GM12878 (cell line): ENCODE results near the gene SH3BGRL3. TPM values are rescaled to one million over a fixed set of nuclear protein-coding genes. Genes with fewer than 3 reads are reported as not detected.
A peak's percentile ranks its signal among the peaks of the same experiment; 100 is the strongest.

Source experiments
- BHLHE40 ChIP-seq, 2 experiments: fragments of 450-650 bp in 1 of 2; IDR thresholded peaks; 2 replicates each; pipeline ENCODE4 v1.6.1; 2011 to 2017; ENCODE audit warnings: low read depth in 2 of 2, borderline replicate concordance in 1 of 2, improper control_type of control experiment in 1 of 2, low read length in 1 of 2, mild to moderate bottlenecking in 1 of 2
- BRCA1 ChIP-seq: IDR thresholded peaks from 2 replicates; pipeline ENCODE4 v1.6.1; 2011; ENCODE audit warnings: low read depth, low read length, improper control_type of control experiment
- CBX5 ChIP-seq: sonication (generic); IDR thresholded peaks from 2 replicates; pipeline ENCODE4 v1.6.1; 2016; ENCODE audit warnings: low read depth, moderate library complexity, mild to moderate bottlenecking, inconsistent platforms
- CREM ChIP-seq: IDR thresholded peaks from 2 replicates; pipeline ENCODE4 v1.6.1; 2014; ENCODE audit warnings: antibody characterized with exemption, low read depth
- EGR1 ChIP-seq, 2 experiments: IDR thresholded peaks; 1 replicate in 1 of 2; 2 replicates in 1 of 2; pipeline ENCODE4 v1.6.1; 2011 to 2012; ENCODE audit warnings: low read depth in 2 of 2, low read length in 2 of 2, borderline replicate concordance in 1 of 2, mild to moderate bottlenecking in 1 of 2, moderate library complexity in 1 of 2
- EP300 ChIP-seq, 2 experiments: fragments of 150-350 bp in 1 of 2; IDR thresholded peaks; 2 replicates each; pipeline ENCODE4 v1.6.1; 2011 to 2012; ENCODE audit warnings: low read depth in 2 of 2, low read length in 2 of 2, borderline replicate concordance in 1 of 2, improper control_type of control experiment in 1 of 2, inconsistent platforms in 1 of 2; ENCODE audit not compliant: control insufficient read depth in 1 of 2
- FOS ChIP-seq: IDR thresholded peaks from 3 replicates; pipeline ENCODE4 v1.6.1; 2011; ENCODE audit warnings: borderline replicate concordance; ENCODE audit not compliant: insufficient read length; ENCODE audit errors: extremely low read depth
- HDGF ChIP-seq: fragments of 450-650 bp; IDR thresholded peaks from 2 replicates; pipeline ENCODE4 v1.6.1; 2016; ENCODE audit warnings: antibody characterized with exemption
- KDM1A ChIP-seq: fragments of 200-600 bp; sonication (generic); IDR thresholded peaks from 2 replicates; pipeline ENCODE4 v1.6.1; 2016; ENCODE audit warnings: borderline replicate concordance
- MEF2A ChIP-seq: IDR thresholded peaks from 2 replicates; pipeline ENCODE4 v1.6.1; 2011; ENCODE audit warnings: low read depth, mild to moderate bottlenecking, low read length, moderate library complexity; ENCODE audit not compliant: insufficient read depth
- MEF2B ChIP-seq: fragments of 450-650 bp; IDR thresholded peaks from 2 replicates; pipeline ENCODE4 v1.6.1; 2018; ENCODE audit warnings: mild to moderate bottlenecking, moderate library complexity; ENCODE audit not compliant: partially characterized antibody, poor library complexity, severe bottlenecking
- NFIC ChIP-seq: IDR thresholded peaks from 2 replicates; pipeline ENCODE4 v1.6.1; 2012; ENCODE audit warnings: low read depth, mild to moderate bottlenecking, inconsistent platforms, low read length, moderate library complexity
- NFYA ChIP-seq: IDR thresholded peaks from 2 replicates; pipeline ENCODE4 v1.6.1; 2011; ENCODE audit warnings: low read depth, mild to moderate bottlenecking, low read length, improper control_type of control experiment, borderline replicate concordance
- NFYB ChIP-seq: IDR thresholded peaks from 2 replicates; pipeline ENCODE4 v1.6.1; 2011; ENCODE audit warnings: low read depth, mild to moderate bottlenecking, low read length, improper control_type of control experiment, moderate library complexity; ENCODE audit not compliant: insufficient read depth
- POLR2AphosphoS2 ChIP-seq: IDR thresholded peaks from 2 replicates; pipeline ENCODE4 v1.6.1; 2011; ENCODE audit warnings: low read depth, mild to moderate bottlenecking, low read length, improper control_type of control experiment, moderate library complexity
- RAD51 ChIP-seq: fragments of 450-650 bp; IDR thresholded peaks from 2 replicates; pipeline ENCODE4 v1.6.1; 2016; ENCODE audit warnings: moderate library complexity, mild to moderate bottlenecking, inconsistent platforms
- RBBP5 ChIP-seq: fragments of 200-600 bp; sonication (generic); conservative IDR thresholded peaks from 2 replicates; pipeline ENCODE4 v1.6.1; 2016
- RELA ChIP-seq: fragments of 450-650 bp; IDR thresholded peaks from 2 replicates; pipeline ENCODE4 v1.8.0; 2014; ENCODE audit warnings: borderline replicate concordance; ENCODE audit not compliant: partially characterized antibody
- SP1 ChIP-seq: IDR thresholded peaks from one replicate; pipeline ENCODE4 v1.6.1; 2011; ENCODE audit warnings: low read depth, low read length
- SREBF2 ChIP-seq: IDR thresholded peaks from 2 replicates; pipeline ENCODE4 v1.6.1; 2012; ENCODE audit warnings: mild to moderate bottlenecking, low read length
- SUZ12 ChIP-seq: fragments of 200-600 bp; sonication (generic); IDR thresholded peaks from one replicate; pipeline ENCODE4 v1.6.1; 2018; ENCODE audit warnings: antibody characterized with exemption, mild to moderate bottlenecking; ENCODE audit not compliant: unreplicated experiment
- TBL1XR1 ChIP-seq: IDR thresholded peaks from 2 replicates; pipeline ENCODE4 v1.6.1; 2012; ENCODE audit warnings: low read depth, low read length, improper control_type of control experiment
- TCF12 ChIP-seq: IDR thresholded peaks from 2 replicates; pipeline ENCODE4 v1.6.1; 2011; ENCODE audit warnings: low read depth, mild to moderate bottlenecking, low read length
- polyA plus RNA-seq, 11 experiments: library from polyadenylated mRNA; depleted of rRNA in 4 of 11; unstranded in 6 of 11; stranded (reverse) in 5 of 11; fragments of >200 nt; fragmentation: Nextera tagmentation in 4 of 11; fragmentation: Illumina TruSeq in 1 of 11; extraction: Ambion mirVana in 4 of 11; extraction: Trizol in 1 of 11; gene quantifications; 1 replicate in 1 of 11; 2 replicates in 10 of 11; pipeline versions ENCODE4 v1.2.1 to v1.2.3, GENCODE V29; 2011 to 2016; ENCODE audit warnings: inconsistent platforms in 2 of 11, missing spikeins in 2 of 11, low read depth in 1 of 11
- total RNA-seq, 4 experiments: library from RNA; depleted of rRNA in 3 of 4; stranded (reverse); fragments of >200 nt in 3 of 4; fragmentation: Illumina TruSeq in 1 of 4; extraction: Trizol in 1 of 4; gene quantifications; 2 replicates each; pipeline versions ENCODE4 v1.2.1 to v1.2.3, GENCODE V29; 2013 to 2021
- TF ChIP-seq, protein P1 (sequence below): fragments of 450-650 bp; IDR thresholded peaks from 2 replicates; pipeline ENCODE4 v1.6.1; 2018; ENCODE audit warnings: mild to moderate bottlenecking, low read depth, moderate library complexity; ENCODE audit not compliant: partially characterized antibody
- TF ChIP-seq, protein P2 (sequence below): IDR thresholded peaks from 2 replicates; pipeline ENCODE4 v1.6.1; 2011; ENCODE audit warnings: low read depth, mild to moderate bottlenecking, low read length, moderate library complexity, borderline replicate concordance; ENCODE audit errors: extremely low read depth
- TF ChIP-seq, protein P3 (sequence below): IDR thresholded peaks from 2 replicates; pipeline ENCODE4 v1.6.1; 2011; ENCODE audit warnings: low read depth, low read length, improper control_type of control experiment, borderline replicate concordance

SH3BGRL3 gene
- total and polyA plus RNA-seq, 10 of the 15 experiments (the other 5 are each of a cell fraction or from before 2014, with no cell fraction given) = 39.7 to 390 (median 118) TPM

DNA sequence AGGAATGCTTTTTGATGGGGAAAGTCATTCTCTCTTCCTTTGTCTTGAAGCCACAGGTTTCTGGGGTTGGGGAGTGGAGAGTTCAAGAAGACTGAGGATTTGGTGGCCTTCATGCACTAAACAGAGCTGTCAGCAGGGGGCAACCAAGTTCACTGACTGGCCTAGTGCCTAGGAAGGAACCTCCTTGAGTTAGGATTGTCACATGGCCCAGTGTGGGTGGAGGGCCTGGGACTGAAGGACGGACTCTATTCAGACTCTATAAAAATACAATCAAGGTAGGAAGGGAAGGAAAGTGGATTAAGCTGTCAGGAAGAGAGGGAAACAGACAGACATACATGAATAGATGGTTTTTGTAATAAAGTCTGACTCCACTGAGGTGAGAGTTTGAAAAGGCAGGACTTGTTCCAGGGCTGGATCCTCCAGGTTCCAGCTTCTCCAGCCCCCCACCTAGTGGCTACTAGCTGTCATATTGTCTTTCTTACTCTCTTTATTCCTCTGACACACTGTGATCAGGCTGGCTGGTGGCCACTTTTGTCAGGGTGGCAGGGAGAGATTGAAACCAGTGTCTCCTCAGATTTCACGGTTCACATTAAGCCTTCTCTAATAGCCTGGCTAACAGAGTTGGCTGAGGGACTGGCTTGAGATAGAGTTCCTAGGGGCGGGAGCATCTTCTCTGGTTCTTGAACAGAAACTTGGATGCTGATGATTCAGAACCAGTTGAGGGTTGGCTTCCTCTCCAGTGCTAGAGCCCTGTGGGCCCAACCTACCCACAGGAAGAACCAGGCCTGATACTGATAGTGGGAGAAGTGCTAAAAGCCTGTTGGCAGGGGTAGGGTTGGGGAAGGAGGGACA, 4.1 kb upstream of the SH3BGRL3 start (continued):
- no peak for TF ChIP-seq MEF2A
- TF ChIP-seq, protein P1, sequence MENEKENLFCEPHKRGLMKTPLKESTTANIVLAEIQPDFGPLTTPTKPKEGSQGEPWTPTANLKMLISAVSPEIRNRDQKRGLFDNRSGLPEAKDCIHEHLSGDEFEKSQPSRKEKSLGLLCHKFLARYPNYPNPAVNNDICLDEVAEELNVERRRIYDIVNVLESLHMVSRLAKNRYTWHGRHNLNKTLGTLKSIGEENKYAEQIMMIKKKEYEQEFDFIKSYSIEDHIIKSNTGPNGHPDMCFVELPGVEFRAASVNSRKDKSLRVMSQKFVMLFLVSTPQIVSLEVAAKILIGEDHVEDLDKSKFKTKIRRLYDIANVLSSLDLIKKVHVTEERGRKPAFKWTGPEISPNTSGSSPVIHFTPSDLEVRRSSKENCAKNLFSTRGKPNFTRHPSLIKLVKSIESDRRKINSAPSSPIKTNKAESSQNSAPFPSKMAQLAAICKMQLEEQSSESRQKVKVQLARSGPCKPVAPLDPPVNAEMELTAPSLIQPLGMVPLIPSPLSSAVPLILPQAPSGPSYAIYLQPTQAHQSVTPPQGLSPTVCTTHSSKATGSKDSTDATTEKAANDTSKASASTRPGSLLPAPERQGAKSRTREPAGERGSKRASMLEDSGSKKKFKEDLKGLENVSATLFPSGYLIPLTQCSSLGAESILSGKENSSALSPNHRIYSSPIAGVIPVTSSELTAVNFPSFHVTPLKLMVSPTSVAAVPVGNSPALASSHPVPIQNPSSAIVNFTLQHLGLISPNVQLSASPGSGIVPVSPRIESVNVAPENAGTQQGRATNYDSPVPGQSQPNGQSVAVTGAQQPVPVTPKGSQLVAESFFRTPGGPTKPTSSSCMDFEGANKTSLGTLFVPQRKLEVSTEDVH = no peak
- no peak for TF ChIP-seq BHLHE40 (IDR thresholded peaks at IDR 0.05; ENCODE audit: borderline replicate concordance in 1 of 2, low read depth in 2 of 2, low read length in 1 of 2)
- TF ChIP-seq RBBP5 = no peak
- 0 out of 3 replicates have a peak, but pooled peaks of 1 of the 2 experiments have one; percentile 21 for TF ChIP-seq EGR1 (IDR thresholded peaks at IDR 0.05; ENCODE audit: borderline replicate concordance in 1 of 2, low read depth in 2 of 2, low read length in 2 of 2)
- TF ChIP-seq RAD51 = peak; percentile 91
- no peak for TF ChIP-seq EP300 (IDR thresholded peaks at IDR 0.05; ENCODE audit: borderline replicate concordance in 1 of 2, control insufficient read depth in 1 of 2, low read depth in 2 of 2, low read length in 2 of 2)
- no peak for TF ChIP-seq NFYA
- TF ChIP-seq SP1 = no peak
- no peak for TF ChIP-seq RELA
- no peak for TF ChIP-seq TCF12
- TF ChIP-seq, protein P2, sequence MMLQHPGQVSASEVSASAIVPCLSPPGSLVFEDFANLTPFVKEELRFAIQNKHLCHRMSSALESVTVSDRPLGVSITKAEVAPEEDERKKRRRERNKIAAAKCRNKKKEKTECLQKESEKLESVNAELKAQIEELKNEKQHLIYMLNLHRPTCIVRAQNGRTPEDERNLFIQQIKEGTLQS = no peak
- TF ChIP-seq NFIC = no peak
- no peak for TF ChIP-seq TBL1XR1
- peak; percentile 41; the same call in 1 of the 2 replicates for TF ChIP-seq HDGF
- TF ChIP-seq CREM = no peak
- no peak for TF ChIP-seq SUZ12
- no peak for TF ChIP-seq FOS
- TF ChIP-seq POLR2AphosphoS2 = no peak
- TF ChIP-seq NFYB = no peak
- no peak for TF ChIP-seq CBX5
- no peak for TF ChIP-seq SREBF2
- no peak for TF ChIP-seq MEF2B
- no peak for TF ChIP-seq KDM1A
- TF ChIP-seq, protein P3, sequence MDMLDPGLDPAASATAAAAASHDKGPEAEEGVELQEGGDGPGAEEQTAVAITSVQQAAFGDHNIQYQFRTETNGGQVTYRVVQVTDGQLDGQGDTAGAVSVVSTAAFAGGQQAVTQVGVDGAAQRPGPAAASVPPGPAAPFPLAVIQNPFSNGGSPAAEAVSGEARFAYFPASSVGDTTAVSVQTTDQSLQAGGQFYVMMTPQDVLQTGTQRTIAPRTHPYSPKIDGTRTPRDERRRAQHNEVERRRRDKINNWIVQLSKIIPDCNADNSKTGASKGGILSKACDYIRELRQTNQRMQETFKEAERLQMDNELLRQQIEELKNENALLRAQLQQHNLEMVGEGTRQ = peak; percentile 51
- no peak for TF ChIP-seq BRCA1
